Neural cell (in vitro differentiated cells): Measurements from ENCODE around the gene EVPLL. TPM values are rescaled to one million over a fixed set of nuclear protein-coding genes. Genes with fewer than 3 reads are reported as not detected.

Source experiments
- polyA plus RNA-seq: library from polyadenylated mRNA; depleted of rRNA; stranded (reverse); fragments of >200 nt; gene quantifications from 2 replicates; pipeline ENCODE4 v1.2.3, GENCODE V29; 2014
- small RNA-seq, 3 experiments: library from RNA; depleted of rRNA; stranded (forward); fragments of <200 nt; gene quantifications; one replicate each; pipeline ENCODE3, GENCODE V24; 2012

Gene EVPLL
- polyA plus RNA-seq, 1 donor from 2014 or later, result not detected

Small RNAs within 50 kb of the gene (small RNA-seq; reads per million reads assigned to genes)
- 0 reads per million in 3 experiments for gene AL353997.5
- gene YWHAEP2, result 0 reads per million in 3 experiments

Other genes starting within 250 kb of the EVPLL start
- 55.0 and 63.0 TPM in 2 replicates for gene ALKBH5, start 193.9 kb upstream of the EVPLL start, polyA plus RNA-seq
- 52.2 and 59.5 TPM in 2 replicates for gene LLGL1, start 152.1 kb upstream of the EVPLL start, polyA plus RNA-seq
- 93.0 and 120 TPM in 2 replicates for gene FLII, start 119.0 kb upstream of the EVPLL start, polyA plus RNA-seq
- gene MIEF2, start 117.1 kb upstream of the EVPLL start, polyA plus RNA-seq, result 74.9 and 102 TPM in 2 replicates
- 22.9 and 31.9 TPM in 2 replicates for gene TOP3A, start 62.8 kb upstream of the EVPLL start, polyA plus RNA-seq
- gene SMCR8, start 62.5 kb upstream of the EVPLL start, polyA plus RNA-seq, result 4.3 and 6.9 TPM in 2 replicates
- 4.5 and 5.8 TPM in 2 replicates for gene SHMT1, start 14.2 kb upstream of the EVPLL start, polyA plus RNA-seq
- not detected in 2 replicates for gene LGALS9C, start 99.0 kb downstream of the EVPLL start, polyA plus RNA-seq